GM18907 (cell line): ENCODE data around the gene HIPK2.

ENCODE experiments used
- ATAC-seq: cut with Tn5 transposase; IDR thresholded peaks from one replicate; pipeline ENCODE4 v1.9.1; 2021; ENCODE audit warnings: mild to moderate bottlenecking, moderate library complexity; ENCODE audit not compliant: unreplicated experiment

HIPK2 gene

DNA sequence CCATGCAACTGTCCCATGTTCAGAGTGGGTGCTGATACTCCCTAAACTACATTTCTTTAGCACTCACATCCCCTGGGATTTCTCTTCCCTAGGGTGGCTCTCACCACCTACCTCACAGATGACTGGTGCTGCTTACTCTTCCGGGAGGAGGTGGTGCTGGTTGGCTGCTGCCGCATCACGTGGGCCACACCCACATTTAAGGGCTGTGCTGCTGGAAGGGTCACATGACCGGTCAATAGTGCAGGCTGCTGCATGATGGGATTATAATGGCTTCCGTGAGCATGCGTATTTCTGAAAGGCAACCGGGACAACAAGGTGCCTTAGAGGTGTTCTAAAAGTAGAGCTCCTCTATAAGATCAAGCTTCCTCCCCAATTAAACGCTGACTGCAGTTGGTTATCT lies 177.5 kb downstream of the HIPK2 start:
- no peak for ATAC-seq

DNA sequence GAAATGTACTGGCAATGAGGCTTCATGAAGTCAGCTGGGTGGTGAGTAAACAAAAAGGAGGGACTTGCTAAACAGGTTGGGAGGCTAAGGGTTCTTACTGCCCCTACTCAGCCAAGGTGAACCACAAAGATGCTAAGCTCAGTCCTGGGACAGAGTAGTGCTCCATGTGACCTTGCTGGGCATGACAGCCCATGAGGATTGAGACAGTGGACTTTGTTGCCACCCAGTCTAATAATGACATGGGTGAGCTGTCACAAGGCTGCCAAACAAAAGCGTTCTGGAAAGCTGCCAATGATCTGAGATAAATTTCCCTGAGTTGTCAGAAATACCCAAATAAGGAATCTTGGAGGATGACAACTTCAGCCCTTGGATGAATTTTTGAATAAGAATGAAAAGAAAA lies 179.2 kb downstream of the HIPK2 start:
- no peak for ATAC-seq

GRCh38 chr7:139597028-139597427 lies 180.8 kb downstream of the HIPK2 start:
- no peak for ATAC-seq

DNA sequence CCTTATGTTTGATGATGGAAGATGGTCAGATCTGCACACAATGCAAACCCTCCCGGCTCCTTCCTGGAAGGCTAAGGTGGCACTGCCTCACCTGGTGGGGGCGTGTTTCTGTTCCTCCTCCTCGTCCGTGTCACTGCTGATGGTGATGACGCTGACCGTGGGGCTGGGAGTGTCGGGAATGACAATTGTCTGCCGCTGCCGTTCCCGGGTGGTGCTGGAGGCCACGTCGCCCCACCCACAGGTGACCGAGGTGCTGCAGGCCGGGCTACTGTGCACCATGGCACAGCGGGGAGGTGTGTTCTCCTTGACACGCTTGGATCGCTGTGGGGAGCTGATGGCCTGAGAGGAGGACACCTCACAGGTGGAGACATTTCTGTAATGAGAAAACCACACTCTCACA lies 181.2 kb downstream of the HIPK2 start:
- ATAC-seq = no peak

GRCh38 chr7:139595806-139596205 lies 182.0 kb downstream of the HIPK2 start:
- no peak for ATAC-seq

GRCh38 chr7:139594911-139595476 lies 182.8 kb downstream of the HIPK2 start:
- no peak for ATAC-seq

DNA sequence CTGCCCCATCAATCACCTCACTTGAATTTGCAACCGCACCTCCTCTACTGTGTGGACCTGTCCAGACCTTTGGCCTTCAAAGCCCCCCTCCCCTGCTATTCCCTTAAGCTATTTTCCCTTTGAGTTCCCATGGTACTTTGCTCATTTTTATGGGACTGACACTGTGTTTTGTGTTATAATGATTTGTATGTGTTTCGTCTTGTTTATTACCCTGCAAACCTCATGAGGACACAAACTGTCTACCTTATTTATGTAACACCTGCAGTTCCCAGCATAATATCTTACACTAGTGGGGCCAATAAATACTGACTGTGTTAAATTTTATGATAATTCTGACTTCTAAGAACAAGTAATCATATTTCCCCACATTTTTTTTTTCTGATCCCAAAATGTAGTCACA lies 183.7 kb downstream of the HIPK2 start:
- no peak for ATAC-seq

DNA sequence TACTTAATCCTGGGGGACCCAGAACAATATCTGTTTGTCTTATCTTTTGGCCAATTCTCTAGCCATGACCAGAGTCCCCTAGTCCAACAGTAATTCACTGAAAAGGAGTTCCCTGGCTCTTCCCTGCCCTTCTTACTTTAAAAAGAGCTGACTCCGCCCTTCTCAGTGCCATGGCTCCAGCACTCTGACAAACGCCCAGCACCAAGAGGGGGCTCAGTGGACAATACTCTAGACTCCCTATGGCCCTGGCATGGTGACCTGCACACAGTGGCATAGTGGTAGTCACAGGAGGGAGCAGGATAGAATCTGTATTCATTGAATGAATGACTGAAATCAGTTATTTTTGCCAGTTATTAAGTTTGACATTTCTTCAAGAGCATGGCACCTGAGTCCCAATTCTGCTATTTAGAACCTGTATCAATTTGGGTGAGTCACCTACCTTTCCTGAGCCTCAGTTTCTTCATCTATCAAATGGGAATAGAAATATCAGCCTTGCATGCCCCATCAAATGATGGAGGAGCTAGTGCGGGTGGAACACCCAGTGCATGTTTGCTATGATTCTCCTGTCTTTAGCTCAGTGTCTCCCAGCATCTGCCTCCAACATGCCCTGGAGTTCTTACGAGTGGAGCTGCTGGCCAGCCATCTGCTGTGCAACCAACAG lies 184.9 kb downstream of the HIPK2 start:
- ATAC-seq = no peak

GRCh38 chr7:139591550-139592195 lies 186.1 kb downstream of the HIPK2 start:
- ATAC-seq = no peak

DNA sequence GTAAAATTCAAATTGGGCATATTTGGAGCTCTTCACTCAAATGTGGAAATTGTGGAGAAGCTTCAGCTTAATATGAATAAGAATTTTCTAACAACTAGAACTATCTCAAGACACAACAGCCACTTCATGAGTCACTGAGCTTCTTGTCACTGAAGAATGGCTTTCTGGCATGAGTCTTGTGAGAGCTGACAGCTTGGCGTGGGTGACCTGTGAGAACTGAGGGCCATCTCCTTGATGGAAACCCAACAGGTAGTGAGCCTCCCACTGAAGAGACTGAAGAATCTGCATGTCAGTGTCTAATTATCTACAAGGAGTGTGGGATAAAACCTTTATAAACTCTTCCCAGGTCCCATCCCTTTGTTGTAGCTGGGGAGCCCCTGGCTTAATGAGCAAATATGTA lies 188.3 kb downstream of the HIPK2 start:
- no peak for ATAC-seq

GRCh38 chr7:139588632-139589031 lies 189.2 kb downstream of the HIPK2 start:
- ATAC-seq = no peak

DNA sequence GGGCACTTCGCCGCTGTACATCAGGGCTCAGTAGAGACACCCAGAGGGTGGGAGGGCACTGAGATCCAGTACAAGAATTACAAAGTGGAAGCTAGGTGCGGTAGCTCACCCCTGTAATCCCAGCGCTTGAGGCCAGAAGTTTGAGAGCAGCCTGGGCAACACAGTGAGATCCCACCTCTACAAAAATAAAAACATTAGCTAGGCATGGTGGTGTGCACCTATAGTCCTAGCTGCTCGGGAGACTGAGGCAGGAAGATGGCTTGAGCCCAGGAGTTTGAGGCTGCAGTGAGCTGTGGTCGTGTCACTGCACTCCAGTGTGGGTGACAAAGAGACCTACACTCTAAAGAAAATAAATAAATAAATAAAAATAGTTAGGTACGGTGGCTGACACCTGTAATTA lies 190.3 kb downstream of the HIPK2 start:
- no peak for ATAC-seq

- ATAC-seq = no peak
These were observed 191.5 kb downstream of the HIPK2 start for GRCh38 chr7:139586286-139586685.

DNA sequence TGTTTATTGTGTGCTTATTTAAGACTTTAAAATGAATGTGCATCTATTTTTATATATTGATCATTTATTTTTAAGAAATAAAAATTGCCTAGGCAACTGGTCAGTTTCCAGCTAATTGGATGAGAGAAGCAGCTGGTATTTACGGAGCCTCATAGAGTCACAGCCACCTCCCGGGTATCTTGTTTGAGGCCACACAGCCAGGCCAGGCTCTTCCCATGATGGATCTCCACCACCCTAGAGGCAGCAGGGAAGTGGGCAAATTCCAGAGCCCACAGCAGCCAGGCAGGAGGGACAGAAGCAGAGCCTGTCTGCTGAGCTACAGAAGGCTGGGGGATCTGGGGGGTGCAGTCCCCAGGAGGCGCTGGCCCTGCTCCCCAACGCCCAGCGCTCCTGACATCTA lies 192.8 kb downstream of the HIPK2 start:
- no peak for ATAC-seq

DNA sequence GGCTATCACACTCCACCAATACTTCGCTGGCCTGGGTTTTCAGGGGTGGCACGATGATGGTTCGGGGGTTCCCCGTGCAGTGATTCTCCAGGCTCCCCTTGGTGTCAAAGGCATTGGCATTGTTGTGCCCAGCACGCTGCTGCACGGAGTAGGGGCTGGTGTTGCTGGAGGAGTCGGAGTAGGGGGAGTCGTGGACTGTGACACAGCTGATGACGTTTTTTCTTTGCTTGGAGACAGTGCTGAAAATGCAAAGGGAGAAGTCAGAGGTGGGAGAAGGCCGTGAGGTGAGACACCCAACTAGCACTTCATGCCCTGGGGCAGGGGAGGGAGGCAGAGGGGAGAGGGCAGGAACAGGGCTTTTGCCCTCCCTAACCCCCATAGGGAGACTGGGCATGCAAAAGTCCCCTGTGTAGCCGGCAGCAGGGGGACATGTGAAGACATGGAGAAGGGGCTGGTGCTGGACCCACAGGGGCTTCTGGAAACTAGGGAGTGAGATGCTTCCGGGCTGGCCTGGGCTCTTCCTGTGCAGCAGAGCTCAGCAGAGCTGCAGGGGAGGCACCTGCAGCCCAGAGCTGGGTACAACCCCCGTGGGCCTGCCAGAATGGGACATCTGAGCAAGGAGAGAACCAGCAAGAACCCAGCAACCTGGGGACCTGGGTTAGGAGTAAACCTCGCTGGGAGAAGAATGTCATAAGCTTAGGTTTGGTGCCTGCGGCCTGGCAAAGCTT lies 193.8 kb downstream of the HIPK2 start:
- no peak for ATAC-seq

DNA sequence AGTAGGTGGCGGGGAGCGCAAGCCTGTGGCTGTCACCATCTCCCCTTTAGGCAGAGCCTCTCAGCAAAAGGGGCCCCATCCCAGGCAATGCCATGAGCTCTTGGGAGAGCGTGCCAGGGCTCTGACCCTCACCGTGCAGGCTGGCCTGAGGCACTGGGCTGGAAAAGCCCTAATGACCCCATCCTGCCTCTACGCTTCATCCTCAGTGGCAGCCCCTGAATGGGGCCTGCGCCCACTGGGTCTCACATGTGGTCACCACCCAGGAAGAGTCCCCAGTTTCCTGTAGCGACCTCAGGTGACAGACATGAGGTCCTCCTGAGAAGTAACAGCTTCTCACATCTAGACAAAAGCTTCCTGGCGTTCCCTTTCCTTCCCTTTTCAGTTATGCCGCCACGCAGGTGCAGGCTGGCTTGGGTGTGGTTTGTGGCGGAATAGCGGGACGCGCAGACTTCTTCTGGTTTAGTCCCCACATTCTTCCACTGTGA lies 195.1 kb downstream of the HIPK2 start:
- no peak for ATAC-seq

GRCh38 chr7:139582130-139582650 lies 195.6 kb downstream of the HIPK2 start:
- ATAC-seq = no peak

DNA sequence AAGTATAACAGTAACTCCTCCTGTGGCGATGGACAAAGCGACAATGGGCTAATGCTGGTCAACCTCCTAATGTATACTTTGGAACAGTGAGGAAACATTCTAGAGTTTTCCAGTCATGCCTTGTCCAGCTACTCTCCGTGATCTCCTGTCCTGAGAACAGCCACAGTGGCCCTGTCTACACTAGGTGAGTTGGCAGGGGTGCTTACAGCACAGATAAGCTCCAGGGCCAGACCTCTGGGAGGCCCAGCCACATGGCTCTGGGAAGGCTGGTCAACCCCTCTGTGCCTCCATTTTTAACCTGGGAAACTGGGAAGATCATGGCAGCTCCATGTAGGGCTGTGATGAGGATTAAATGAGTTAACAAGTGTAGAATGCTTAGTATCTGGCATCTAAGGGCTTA lies 197.4 kb downstream of the HIPK2 start:
- ATAC-seq = no peak

- no peak for ATAC-seq
These were observed 201.4 kb downstream of the HIPK2 start for GRCh38 chr7:139576179-139576973.

DNA sequence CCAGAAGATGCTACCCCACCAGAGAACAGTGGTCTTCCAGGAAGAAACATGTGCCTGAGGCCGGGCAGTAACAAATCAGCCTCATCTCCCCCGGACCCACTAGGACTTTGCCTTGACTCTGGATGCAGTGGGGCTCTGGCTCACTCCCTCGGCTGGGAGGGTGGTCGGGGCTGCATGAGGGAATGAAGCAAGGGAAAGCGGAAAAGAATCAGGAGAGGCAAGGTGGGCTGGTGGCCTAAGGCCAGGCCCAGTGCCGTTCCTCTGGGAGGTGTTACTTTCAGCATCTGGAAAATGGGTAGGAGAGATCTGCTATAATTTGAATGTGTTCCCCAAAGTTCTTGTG lies 202.5 kb downstream of the HIPK2 start:
- no peak for ATAC-seq
